SK-N-SH (cell line): ENCODE results near the gene SLN.

ENCODE experiments used
- CTCF ChIP-seq: fragments of 200-600 bp; sonication (generic); IDR thresholded peaks from 2 replicates; pipeline ENCODE4 v1.6.1; 2017; ENCODE audit warnings: antibody characterized with exemption, mild to moderate bottlenecking, moderate library complexity
- EP300 ChIP-seq, 2 experiments: IDR thresholded peaks; 2 replicates each; pipeline versions ENCODE4 v1.4.0 to v1.6.1; 2012; ENCODE audit warnings: borderline replicate concordance in 1 of 2, low read depth in 1 of 2, low read length in 1 of 2
- GATA2 ChIP-seq: sonication (generic); formaldehyde crosslinking; IDR thresholded peaks from 2 replicates; pipeline ENCODE4 v1.5.0; 2020; ENCODE audit warnings: mild to moderate bottlenecking, missing genetic modification reagents
- IRF3 ChIP-seq: fragments of 150-350 bp; IDR thresholded peaks from 2 replicates; pipeline ENCODE4 v1.6.1; 2016; ENCODE audit warnings: mild to moderate bottlenecking, low read depth, low read length
- MAX ChIP-seq: IDR thresholded peaks from 2 replicates; pipeline ENCODE4 v1.4.0; 2012; ENCODE audit warnings: low read depth
- MXI1 ChIP-seq: IDR thresholded peaks from 2 replicates; pipeline ENCODE4 v1.6.1; 2012; ENCODE audit warnings: mild to moderate bottlenecking, low read depth, low read length, improper control_type of control experiment
- POLR2AphosphoS5 ChIP-seq: IDR thresholded peaks from 2 replicates; pipeline ENCODE4 v1.6.1; 2012; ENCODE audit warnings: low read depth, low read length
- RAD21 ChIP-seq: IDR thresholded peaks from 2 replicates; pipeline ENCODE4 v1.6.1; 2012; ENCODE audit warnings: mild to moderate bottlenecking, low read length
- USF2 ChIP-seq: fragments of 150-350 bp; IDR thresholded peaks from 2 replicates; pipeline ENCODE4 v1.6.1; 2017; ENCODE audit warnings: antibody characterized with exemption, low read length, low read depth, borderline replicate concordance

GRCh38 chr11:107719073-107719472 lies 7.2 kb upstream of the SLN start:
- TF ChIP-seq CTCF (no peak), POLR2AphosphoS5 (no peak), MXI1 (no peak), MAX (no peak), IRF3 (no peak), RAD21 (no peak), USF2 (no peak), GATA2 (CRISPR knock-in tag) (no peak), EP300 (IDR thresholded peaks at IDR 0.05; ENCODE audit: borderline replicate concordance in 1 of 2, low read depth in 1 of 2, low read length in 1 of 2) (no peak)
